GM13976 (cell line): Measurements from ENCODE around the gene ASMTL.
A peak's percentile ranks its signal among the peaks of the same experiment; 100 is the strongest.

Experiments used
- DNase-seq: peaks from one replicate; pipeline ENCODE4 v3.0.0; 2012; ENCODE audit warnings: low spot score
- in situ Hi-C: fragments of 300-500 bp; cut with MboI; formaldehyde crosslinking; loops from one replicate; pipeline ENCODE4 v1.12.0; 2022; ENCODE audit warnings: low sequenced_read_pairs, mixed read lengths, inconsistent platforms; ENCODE audit not compliant: unreplicated experiment
- TF ChIP-seq, protein P1 (sequence below): IDR thresholded peaks from 2 replicates; pipeline ENCODE4 v1.5.1; 2012; ENCODE audit warnings: borderline replicate concordance, mild to moderate bottlenecking; ENCODE audit not compliant: insufficient read depth; ENCODE audit errors: extremely low read depth, missing control alignments, control extremely low read depth

The ASMTL gene

DNA sequence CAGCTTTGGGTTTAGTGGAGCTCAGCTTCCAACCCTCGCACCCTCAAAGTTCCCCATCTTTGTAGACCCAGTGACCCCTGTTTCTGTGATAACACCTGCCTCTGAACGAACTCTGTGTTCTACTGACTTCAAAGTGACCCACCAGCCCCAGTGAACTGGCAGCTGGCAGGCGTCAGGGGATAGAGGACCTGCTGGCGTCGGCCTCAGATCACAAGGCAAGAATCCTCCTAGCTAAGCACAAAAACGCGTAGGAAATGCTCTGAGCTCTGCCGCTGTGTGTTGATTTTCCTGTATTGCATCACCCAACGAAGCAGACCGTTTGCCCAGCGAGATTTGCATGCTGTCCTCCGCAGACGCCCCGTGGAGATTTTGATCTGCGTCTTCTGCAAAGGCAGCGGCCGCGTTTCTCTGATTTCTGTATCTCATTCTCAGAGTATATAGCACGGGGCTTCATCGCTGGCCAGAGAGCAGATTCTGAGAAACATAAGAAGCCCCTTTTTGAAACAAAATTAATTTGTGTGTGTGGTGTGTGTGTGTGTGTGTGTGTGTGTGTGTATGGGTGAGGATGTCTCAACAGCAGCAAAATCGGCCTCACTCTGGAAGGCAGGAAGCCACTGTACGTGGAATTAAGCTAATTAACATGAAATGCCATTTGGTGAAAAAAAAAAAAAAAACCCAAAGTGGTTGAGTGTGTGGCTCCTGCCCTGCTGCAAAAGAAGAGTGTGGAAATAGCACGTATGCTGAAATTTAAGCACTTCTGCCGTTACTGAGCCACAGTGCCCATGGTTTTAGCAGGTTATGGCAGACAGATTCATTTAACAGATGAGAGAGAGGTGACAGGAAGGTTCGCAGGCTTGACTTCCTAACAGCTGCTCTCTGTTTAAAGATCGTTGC is 29.2 kb upstream of the ASMTL start:
- in situ Hi-C loops = no loop called here

DNA sequence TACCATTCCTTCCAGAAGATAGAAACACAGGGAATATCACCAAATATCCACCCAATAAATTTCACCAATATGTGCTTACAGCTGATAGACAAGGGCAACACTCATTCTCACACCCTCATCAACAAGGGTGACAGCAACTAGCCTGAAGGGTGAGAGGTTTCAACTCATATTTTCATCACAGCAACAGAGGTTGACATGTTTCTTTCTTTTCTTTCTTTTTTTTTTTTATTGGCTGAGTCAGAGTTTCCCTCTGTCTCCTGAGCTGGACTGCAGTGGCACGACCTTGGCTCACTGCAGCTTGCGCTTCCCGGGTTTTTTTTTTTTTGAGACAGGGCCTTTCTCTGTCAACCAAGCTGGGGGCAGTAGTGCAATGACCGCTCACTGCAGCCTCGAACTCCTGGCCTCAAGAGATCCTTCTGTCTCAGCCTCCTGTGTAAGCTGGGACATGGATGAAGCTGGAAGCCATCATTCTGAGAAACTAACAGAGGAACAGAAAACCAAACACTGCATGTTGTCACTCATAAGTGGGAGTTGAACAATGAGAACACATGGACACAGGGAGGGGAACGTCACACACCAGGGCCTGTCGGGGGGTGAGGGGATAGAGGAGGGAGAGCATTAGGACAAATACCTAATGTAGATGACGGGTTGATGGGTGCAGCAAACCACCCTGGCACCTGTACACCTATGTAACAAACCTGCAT is 27.5 kb upstream of the ASMTL start:
- TF ChIP-seq, protein P1, sequence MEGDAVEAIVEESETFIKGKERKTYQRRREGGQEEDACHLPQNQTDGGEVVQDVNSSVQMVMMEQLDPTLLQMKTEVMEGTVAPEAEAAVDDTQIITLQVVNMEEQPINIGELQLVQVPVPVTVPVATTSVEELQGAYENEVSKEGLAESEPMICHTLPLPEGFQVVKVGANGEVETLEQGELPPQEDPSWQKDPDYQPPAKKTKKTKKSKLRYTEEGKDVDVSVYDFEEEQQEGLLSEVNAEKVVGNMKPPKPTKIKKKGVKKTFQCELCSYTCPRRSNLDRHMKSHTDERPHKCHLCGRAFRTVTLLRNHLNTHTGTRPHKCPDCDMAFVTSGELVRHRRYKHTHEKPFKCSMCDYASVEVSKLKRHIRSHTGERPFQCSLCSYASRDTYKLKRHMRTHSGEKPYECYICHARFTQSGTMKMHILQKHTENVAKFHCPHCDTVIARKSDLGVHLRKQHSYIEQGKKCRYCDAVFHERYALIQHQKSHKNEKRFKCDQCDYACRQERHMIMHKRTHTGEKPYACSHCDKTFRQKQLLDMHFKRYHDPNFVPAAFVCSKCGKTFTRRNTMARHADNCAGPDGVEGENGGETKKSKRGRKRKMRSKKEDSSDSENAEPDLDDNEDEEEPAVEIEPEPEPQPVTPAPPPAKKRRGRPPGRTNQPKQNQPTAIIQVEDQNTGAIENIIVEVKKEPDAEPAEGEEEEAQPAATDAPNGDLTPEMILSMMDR = no peak
- no peak for DNase-seq
- in situ Hi-C loops = no loop called here

More for the DNA sequence above, 29.2 kb upstream of the ASMTL start:
- TF ChIP-seq, protein P1 = no peak
- peak; percentile 70 for DNase-seq

DNA sequence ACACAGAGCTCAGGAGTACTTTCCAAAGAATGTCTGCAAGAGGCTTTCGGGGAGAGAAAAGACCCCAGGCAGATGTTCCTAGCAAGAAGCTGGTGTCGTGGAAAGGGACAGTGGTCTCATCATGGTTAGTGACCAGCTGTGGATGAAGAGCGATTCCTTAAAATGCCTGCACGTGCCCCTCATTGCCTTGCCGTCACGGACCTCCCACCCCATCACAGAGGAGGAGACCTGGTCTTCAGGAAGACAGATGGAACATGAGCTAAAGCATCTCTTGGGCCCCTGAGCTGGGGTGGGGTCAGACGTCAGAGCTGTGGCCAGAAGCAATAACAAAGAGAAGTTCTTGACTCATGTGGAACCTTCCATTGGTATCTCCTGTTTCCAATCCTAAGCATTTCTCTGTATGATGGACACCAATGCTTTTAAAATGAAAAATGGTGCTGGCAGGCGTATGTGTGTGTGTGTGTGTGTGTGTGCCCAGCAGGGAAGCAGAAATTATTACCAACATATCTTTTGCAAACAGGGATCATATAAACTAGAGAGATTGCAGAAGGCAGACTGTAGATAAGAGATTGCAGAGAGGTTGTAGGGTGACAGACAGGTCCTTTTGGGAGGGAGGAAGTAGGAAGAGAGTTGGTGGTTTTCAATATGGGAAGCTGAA is 25.2 kb upstream of the ASMTL start:
- TF ChIP-seq, protein P1 = no peak
- no peak for DNase-seq
- in situ Hi-C loops = no loop called here

DNA sequence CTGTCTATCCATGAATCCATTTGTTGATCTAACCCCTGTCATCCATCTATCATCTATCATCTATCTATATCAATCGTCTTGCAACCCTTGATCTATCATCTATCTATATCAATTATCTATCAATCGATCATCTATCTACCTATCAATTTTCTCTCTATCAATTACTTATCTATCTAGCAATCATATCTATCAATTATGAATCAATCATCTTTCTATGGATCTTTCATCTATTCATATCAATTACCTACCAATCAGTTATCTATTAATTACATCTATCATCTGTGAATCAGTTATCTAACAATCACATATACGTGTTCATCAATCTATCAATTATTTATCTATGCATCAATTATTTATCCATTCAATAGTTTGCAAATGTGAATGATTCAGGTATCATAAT is 24.5 kb upstream of the ASMTL start:
- in situ Hi-C loops = no loop called here
- TF ChIP-seq, protein P1 = no peak
- no peak for DNase-seq

DNA sequence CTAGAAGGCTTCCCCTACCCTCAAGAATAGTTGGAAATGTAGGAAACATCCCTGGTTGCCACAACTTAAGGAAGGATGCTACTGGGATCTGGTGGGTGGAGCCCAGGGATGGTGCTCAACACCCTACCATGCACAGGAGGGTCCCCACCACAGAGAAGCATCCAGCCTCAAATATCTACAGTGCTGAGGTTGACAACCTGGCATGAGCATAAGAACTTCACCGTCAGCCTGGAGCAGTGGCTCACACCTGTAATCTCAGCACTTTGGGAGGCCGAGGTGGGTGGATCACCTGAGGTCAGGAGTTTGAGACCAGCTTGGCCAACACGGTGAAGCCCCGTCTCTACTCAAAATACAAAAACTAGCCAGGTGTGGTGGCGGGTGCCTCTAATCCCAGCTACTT is 24.0 kb upstream of the ASMTL start:
- in situ Hi-C loops = no loop called here
- TF ChIP-seq, protein P1 = no peak
- DNase-seq = no peak

- TF ChIP-seq, protein P1 = no peak
- DNase-seq = no peak
- in situ Hi-C loops = no loop called here
Observed at GRCh38 chrX:1475881-1476280, 23.2 kb upstream of the ASMTL start.
